GM21390 (cell line): Measurements from ENCODE around the gene PARVA.

ENCODE experiments used
- ATAC-seq: cut with Tn5 transposase; IDR thresholded peaks from one replicate; pipeline ENCODE4 v1.9.1; 2021; ENCODE audit not compliant: unreplicated experiment

PARVA gene

GRCh38 chr11:12456651-12457579, 79.5 kb downstream of the PARVA start:
- ATAC-seq: no peak

- no peak for ATAC-seq
These were observed 80.7 kb downstream of the PARVA start for GRCh38 chr11:12458042-12458441.

GRCh38 chr11:12459374-12459773, 82.0 kb downstream of the PARVA start:
- ATAC-seq: no peak

GRCh38 chr11:12459865-12460444, 82.6 kb downstream of the PARVA start:
- ATAC-seq: no peak

- no peak for ATAC-seq
These were observed 83.1 kb downstream of the PARVA start for GRCh38 chr11:12460466-12460865.

GRCh38 chr11:12461516-12461915, 84.1 kb downstream of the PARVA start:
- ATAC-seq: no peak

- ATAC-seq: no peak
These were observed 86.9 kb downstream of the PARVA start for GRCh38 chr11:12464303-12464702.

- ATAC-seq: no peak
These were observed 88.0 kb downstream of the PARVA start for GRCh38 chr11:12465332-12465731.

- no peak for ATAC-seq
These were observed 90.2 kb downstream of the PARVA start for GRCh38 chr11:12467610-12468009.

GRCh38 chr11:12469451-12469850, 92.1 kb downstream of the PARVA start:
- ATAC-seq: no peak

- no peak for ATAC-seq
These were observed 92.9 kb downstream of the PARVA start for GRCh38 chr11:12470236-12470635.

GRCh38 chr11:12472401-12473005, 95.1 kb downstream of the PARVA start:
- ATAC-seq: no peak

GRCh38 chr11:12473381-12473780, 96.0 kb downstream of the PARVA start:
- ATAC-seq: no peak

GRCh38 chr11:12474871-12475270, 97.5 kb downstream of the PARVA start:
- no peak for ATAC-seq

- no peak for ATAC-seq
These were observed 101.4 kb downstream of the PARVA start for GRCh38 chr11:12478743-12479142.

- ATAC-seq: no peak
These were observed 103.0 kb downstream of the PARVA start for GRCh38 chr11:12480401-12480800.

GRCh38 chr11:12482839-12483238, 105.5 kb downstream of the PARVA start:
- no peak for ATAC-seq

- ATAC-seq: no peak
These were observed 106.2 kb downstream of the PARVA start for GRCh38 chr11:12483604-12484003.

- ATAC-seq: no peak
These were observed 108.0 kb downstream of the PARVA start for GRCh38 chr11:12485328-12485727.

GRCh38 chr11:12489246-12489772, 111.9 kb downstream of the PARVA start:
- ATAC-seq: no peak

- no peak for ATAC-seq
These were observed 117.3 kb downstream of the PARVA start for GRCh38 chr11:12494699-12495098.
